Measurements from ENCODE around the gene COLQ. TPM values are rescaled to one million over a fixed set of nuclear protein-coding genes. Genes with fewer than 3 reads are reported as not detected.
"Not testable (repeated sequence)": the region's sequence is repeated elsewhere in the genome, so short reads cannot be mapped to it uniquely, and the experiment has no call there.

COLQ gene
- polyA plus RNA-seq, 1 experiment: 1.6 TPM

GRCh38 chr3:15460891-15461531, 60.5 kb downstream of the COLQ start:
- POLR2A ChIA-PET: interaction anchor here (0.7 kb wide), 1 partner anchor 68 kb away, joined by 3 read pairs; no protein-coding TSS in a partner anchor
- no peak for DNase-seq (ENCODE audit: low read depth)
- CTCF ChIA-PET: interaction anchor here (1.1 kb wide), 1 partner anchor 193 kb away, joined by 3 read pairs; no protein-coding TSS in a partner anchor
- TF ChIP-seq CTCF (IDR thresholded peaks at IDR 0.05; ENCODE audit: insufficient read depth, low read depth, low read length): no peak
- Histone ChIP-seq H3K27me3 (ENCODE audit: control insufficient read depth, insufficient read depth, low read length) (no peaks in the 10 kb centered on the region), H3K4me3 (ENCODE audit: low read depth, low read length) (no peak overlapping the region), H3K36me3 (ENCODE audit: control insufficient read depth, insufficient read depth, low read length) (no peaks in the 10 kb centered on the region)

GRCh38 chr3:15458212-15458780, 63.2 kb downstream of the COLQ start:
- Histone ChIP-seq H3K36me3 (ENCODE audit: control insufficient read depth, insufficient read depth, low read length) (no peaks in the 10 kb centered on the region), H3K4me3 (ENCODE audit: low read depth, low read length) (no peak overlapping the region), H3K27me3 (ENCODE audit: control insufficient read depth, insufficient read depth, low read length) (0 out of 2 replicates have a peak, but pooled peaks cover 2% of the 10 kb centered on the region)
- DNase-seq (ENCODE audit: low read depth): no peak
- CTCF ChIA-PET: no interaction called here
- TF ChIP-seq CTCF (IDR thresholded peaks at IDR 0.05; ENCODE audit: insufficient read depth, low read depth, low read length): no peak
- POLR2A ChIA-PET: no interaction called here

GRCh38 chr3:15456915-15457314, 64.6 kb downstream of the COLQ start:
- POLR2A ChIA-PET; H3K27me3 ChIP-seq (ENCODE audit: control insufficient read depth, insufficient read depth, low read length); DNase-seq (ENCODE audit: low read depth); H3K36me3 ChIP-seq (ENCODE audit: control insufficient read depth, insufficient read depth, low read length); H3K4me3 ChIP-seq (ENCODE audit: low read depth, low read length); CTCF ChIA-PET: not testable (repeated sequence)

- Histone ChIP-seq H3K36me3 (ENCODE audit: control insufficient read depth, insufficient read depth, low read length) (no peaks in the 10 kb centered on the region), H3K4me3 (ENCODE audit: low read depth, low read length) (no peak overlapping the region), H3K27me3 (ENCODE audit: control insufficient read depth, insufficient read depth, low read length) (0 out of 2 replicates have a peak, but pooled peaks cover 2% of the 10 kb centered on the region)
- CTCF ChIA-PET: no interaction called here
- POLR2A ChIA-PET: no interaction called here
- DNase-seq (ENCODE audit: low read depth): no peak
- TF ChIP-seq CTCF (IDR thresholded peaks at IDR 0.05; ENCODE audit: insufficient read depth, low read depth, low read length): no peak
Measured at GRCh38 chr3:15456321-15456720, 65.2 kb downstream of the COLQ start.

GRCh38 chr3:15455756-15456155, 65.8 kb downstream of the COLQ start:
- H3K4me3 ChIP-seq (ENCODE audit: low read depth, low read length): no peak overlapping the region
- H3K27me3 ChIP-seq (ENCODE audit: control insufficient read depth, insufficient read depth, low read length): 0 out of 2 replicates have a peak, but pooled peaks cover 2% of the 10 kb centered on the region
- POLR2A ChIA-PET: no interaction called here
- no peak for TF ChIP-seq CTCF (IDR thresholded peaks at IDR 0.05; ENCODE audit: insufficient read depth, low read depth, low read length)
- no peak for DNase-seq (ENCODE audit: low read depth)
- no peaks in the 10 kb centered on the region for H3K36me3 ChIP-seq (ENCODE audit: control insufficient read depth, insufficient read depth, low read length)
- CTCF ChIA-PET: interaction anchor here (0.7 to 1.4 kb wide), 2 partner anchors 215 to 252 kb away, joined by 3 read pairs; no protein-coding TSS in a partner anchor
